Measurements from ENCODE around the gene ILF2.
A peak's percentile ranks its signal among the peaks of the same experiment; 100 is the strongest.

The ILF2 gene

DNA sequence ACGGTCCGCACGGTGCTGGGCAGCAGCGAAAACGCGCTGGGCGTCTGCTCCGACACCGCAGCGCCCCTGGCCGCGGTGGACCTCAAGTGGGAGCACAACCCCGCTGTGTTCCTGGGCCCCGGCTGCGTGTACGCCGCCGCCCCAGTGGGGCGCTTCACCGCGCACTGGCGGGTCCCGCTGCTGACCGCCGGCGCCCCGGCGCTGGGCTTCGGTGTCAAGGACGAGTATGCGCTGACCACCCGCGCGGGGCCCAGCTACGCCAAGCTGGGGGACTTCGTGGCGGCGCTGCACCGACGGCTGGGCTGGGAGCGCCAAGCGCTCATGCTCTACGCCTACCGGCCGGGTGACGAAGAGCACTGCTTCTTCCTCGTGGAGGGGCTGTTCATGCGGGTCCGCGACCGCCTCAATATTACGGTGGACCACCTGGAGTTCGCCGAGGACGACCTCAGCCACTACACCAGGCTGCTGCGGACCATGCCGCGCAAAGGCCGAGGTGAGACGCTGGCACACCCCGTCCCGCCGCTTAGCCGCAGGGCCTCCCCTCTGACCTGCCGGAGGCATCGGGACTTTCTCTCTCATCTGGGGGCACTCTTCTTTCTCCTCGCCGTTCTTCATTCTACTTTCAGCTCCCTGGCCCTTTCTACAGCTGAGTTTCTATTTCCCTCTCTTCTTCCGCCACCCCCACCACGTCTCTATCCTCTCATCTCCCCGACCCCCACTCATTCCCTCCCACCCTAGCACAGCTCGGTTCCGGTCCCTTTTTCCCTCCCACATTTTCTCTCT, 8.7 kb upstream of the ILF2 start:
- Histone ChIP-seq H2AFZ (ENCODE audit: low read depth, low read length) (no peak overlapping the region), H3K4me2 (ENCODE audit: insufficient read depth, low read length) (no peak overlapping the region), H3K9me3 (ENCODE audit: insufficient read depth, low read length, severe bottlenecking) (no peaks in the 10 kb centered on the region), H3K4me3 (ENCODE audit: low read depth in 1 of 2, low read length in 2 of 2) (no peak overlapping the region), H3K27ac (ENCODE audit: low read length) (no peak overlapping the region), H3K9ac (ENCODE audit: low read depth, low read length) (no peak overlapping the region), H3K4me1 (ENCODE audit: insufficient read depth, low read length) (no peaks in the 10 kb centered on the region), H4K20me1 (ENCODE audit: insufficient read depth, low read length) (no peaks in the 10 kb centered on the region), H3K36me3 (ENCODE audit: insufficient read depth, low read length) (no peaks in the 10 kb centered on the region), H3K27me3 (ENCODE audit: insufficient read depth, low read length, poor library complexity) (peaks cover 18% of the 10 kb centered on the region), H3K79me2 (ENCODE audit: insufficient read depth, low read length) (no peaks in the 10 kb centered on the region)
- TF ChIP-seq, protein P1, sequence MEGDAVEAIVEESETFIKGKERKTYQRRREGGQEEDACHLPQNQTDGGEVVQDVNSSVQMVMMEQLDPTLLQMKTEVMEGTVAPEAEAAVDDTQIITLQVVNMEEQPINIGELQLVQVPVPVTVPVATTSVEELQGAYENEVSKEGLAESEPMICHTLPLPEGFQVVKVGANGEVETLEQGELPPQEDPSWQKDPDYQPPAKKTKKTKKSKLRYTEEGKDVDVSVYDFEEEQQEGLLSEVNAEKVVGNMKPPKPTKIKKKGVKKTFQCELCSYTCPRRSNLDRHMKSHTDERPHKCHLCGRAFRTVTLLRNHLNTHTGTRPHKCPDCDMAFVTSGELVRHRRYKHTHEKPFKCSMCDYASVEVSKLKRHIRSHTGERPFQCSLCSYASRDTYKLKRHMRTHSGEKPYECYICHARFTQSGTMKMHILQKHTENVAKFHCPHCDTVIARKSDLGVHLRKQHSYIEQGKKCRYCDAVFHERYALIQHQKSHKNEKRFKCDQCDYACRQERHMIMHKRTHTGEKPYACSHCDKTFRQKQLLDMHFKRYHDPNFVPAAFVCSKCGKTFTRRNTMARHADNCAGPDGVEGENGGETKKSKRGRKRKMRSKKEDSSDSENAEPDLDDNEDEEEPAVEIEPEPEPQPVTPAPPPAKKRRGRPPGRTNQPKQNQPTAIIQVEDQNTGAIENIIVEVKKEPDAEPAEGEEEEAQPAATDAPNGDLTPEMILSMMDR (IDR thresholded peaks at IDR 0.05; ENCODE audit: borderline replicate concordance, extremely low read depth, low read length, poor library complexity, severe bottlenecking), result no peak
- no peak for TF ChIP-seq EZH2 (IDR thresholded peaks at IDR 0.05; ENCODE audit: borderline replicate concordance, low read depth, low read length, severe bottlenecking)
- DNase-seq (no peak), ATAC-seq (ENCODE audit: insufficient read depth, low read depth) (no peak)

DNA sequence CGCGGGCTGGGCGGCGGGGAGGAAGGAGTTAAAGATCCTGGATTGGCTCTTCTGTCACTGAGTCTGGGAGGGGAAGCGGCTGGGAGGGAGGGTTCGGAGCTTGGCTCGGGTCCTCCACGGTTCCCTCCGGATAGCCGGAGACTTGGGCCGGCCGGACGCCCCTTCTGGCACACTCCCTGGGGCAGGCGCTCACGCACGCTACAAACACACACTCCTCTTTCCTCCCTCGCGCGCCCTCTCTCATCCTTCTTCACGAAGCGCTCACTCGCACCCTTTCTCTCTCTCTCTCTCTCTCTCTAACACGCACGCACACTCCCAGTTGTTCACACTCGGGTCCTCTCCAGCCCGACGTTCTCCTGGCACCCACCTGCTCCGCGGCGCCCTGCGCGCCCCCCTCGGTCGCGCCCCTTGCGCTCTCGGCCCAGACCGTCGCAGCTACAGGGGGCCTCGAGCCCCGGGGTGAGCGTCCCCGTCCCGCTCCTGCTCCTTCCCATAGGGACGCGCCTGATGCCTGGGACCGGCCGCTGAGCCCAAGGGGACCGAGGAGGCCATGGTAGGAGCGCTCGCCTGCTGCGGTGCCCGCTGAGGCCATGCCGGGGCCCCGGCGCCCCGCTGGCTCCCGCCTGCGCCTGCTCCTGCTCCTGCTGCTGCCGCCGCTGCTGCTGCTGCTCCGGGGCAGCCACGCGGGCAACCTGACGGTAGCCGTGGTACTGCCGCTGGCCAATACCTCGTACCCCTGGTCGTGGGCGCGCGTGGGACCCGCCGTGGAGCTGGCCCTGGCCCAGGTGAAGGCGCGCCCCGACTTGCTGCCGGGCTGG, 7.9 kb upstream of the ILF2 start, which contains the start of gene NPR1:
NPR1 (plus strand) TSS at position 170 of the 818 bp plus-strand sequence; CDS start at position 591, 421 bp downstream.
- no peak within 1 kb of the TSS for H3K4me2 ChIP-seq (ENCODE audit: insufficient read depth, low read length)
- H3K9me3 ChIP-seq (ENCODE audit: insufficient read depth, low read length, severe bottlenecking), result no peaks in the 10 kb centered on the region
- H3K27ac ChIP-seq (ENCODE audit: low read length), result no peak within 1 kb of the TSS
- no peak within 1 kb of the TSS for H2AFZ ChIP-seq (ENCODE audit: low read depth, low read length)
- peaks cover 18% of the 10 kb centered on the region for H3K27me3 ChIP-seq (ENCODE audit: insufficient read depth, low read length, poor library complexity)
- H3K36me3 ChIP-seq (ENCODE audit: insufficient read depth, low read length), result no peaks in the 10 kb centered on the region
- no peak within 1 kb of the TSS for H3K9ac ChIP-seq (ENCODE audit: low read depth, low read length)
- H3K4me3 ChIP-seq (ENCODE audit: low read depth in 1 of 2, low read length in 2 of 2), result no peak within 1 kb of the TSS
- DNase-seq (no peak), ATAC-seq (ENCODE audit: insufficient read depth, low read depth) (no peak)
- no peaks in the 10 kb centered on the region for H3K79me2 ChIP-seq (ENCODE audit: insufficient read depth, low read length)
- no peaks in the 10 kb centered on the region for H4K20me1 ChIP-seq (ENCODE audit: insufficient read depth, low read length)
- no peak for TF ChIP-seq EZH2 (IDR thresholded peaks at IDR 0.05; ENCODE audit: borderline replicate concordance, low read depth, low read length, severe bottlenecking)
- TF ChIP-seq, protein P1 (IDR thresholded peaks at IDR 0.05; ENCODE audit: borderline replicate concordance, extremely low read depth, low read length, poor library complexity, severe bottlenecking), result no peak
- no peaks in the 10 kb centered on the region for H3K4me1 ChIP-seq (ENCODE audit: insufficient read depth, low read length)

DNA sequence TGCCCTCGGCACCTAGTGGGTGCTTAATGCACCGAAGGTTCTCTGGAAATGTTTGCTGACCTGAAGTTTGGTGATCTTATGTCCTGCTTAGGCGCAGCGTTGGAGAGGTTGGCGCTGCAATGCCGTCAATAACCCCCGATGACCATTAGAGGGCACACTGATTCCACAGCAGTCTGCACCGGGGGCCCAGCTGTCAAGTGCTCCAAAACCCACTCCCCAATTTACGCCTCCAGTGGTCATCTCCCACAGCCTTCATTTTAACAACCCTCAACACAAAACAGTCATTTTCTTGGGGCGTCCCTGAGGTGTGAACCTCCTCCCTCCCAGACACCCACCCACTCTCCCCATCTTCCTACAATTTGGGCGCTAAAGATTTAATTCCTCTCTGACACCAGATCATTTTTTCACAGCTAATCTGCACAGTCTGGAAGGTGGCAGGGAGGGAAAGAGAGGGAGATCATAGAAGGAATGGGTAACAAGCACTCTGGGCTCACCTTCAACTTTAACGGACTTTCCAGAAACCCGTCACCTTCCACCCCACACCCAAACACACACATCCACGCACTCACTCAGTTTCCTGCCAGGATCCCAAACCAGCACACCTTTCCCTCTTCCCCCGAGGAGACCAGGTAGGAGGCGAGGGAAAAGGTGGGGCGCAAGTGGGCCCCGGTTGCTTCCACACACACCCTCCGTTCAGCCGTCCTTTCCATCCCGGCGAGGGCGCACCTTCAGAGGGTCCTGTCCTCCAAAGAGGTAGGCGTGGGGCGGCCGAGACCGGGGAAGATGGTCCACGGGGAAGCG, 7.1 kb upstream of the ILF2 start:
- TF ChIP-seq, protein P1 (IDR thresholded peaks at IDR 0.05; ENCODE audit: borderline replicate concordance, extremely low read depth, low read length, poor library complexity, severe bottlenecking), result peak; percentile 93
- TF ChIP-seq EZH2 (IDR thresholded peaks at IDR 0.05; ENCODE audit: borderline replicate concordance, low read depth, low read length, severe bottlenecking), result no peak
- no peak overlapping the region for H3K9ac ChIP-seq (ENCODE audit: low read depth, low read length)
- no peaks in the 10 kb centered on the region for H3K4me1 ChIP-seq (ENCODE audit: insufficient read depth, low read length)
- no peak overlapping the region for H2AFZ ChIP-seq (ENCODE audit: low read depth, low read length)
- H3K79me2 ChIP-seq (ENCODE audit: insufficient read depth, low read length), result no peaks in the 10 kb centered on the region
- ATAC-seq (ENCODE audit: insufficient read depth, low read depth), result peak; percentile 87
- H4K20me1 ChIP-seq (ENCODE audit: insufficient read depth, low read length), result no peaks in the 10 kb centered on the region
- H3K36me3 ChIP-seq (ENCODE audit: insufficient read depth, low read length), result no peaks in the 10 kb centered on the region
- no peaks in the 10 kb centered on the region for H3K9me3 ChIP-seq (ENCODE audit: insufficient read depth, low read length, severe bottlenecking)
- H3K27ac ChIP-seq (ENCODE audit: low read length), result no peak overlapping the region
- DNase-seq, result peak; percentile 54
- no peak overlapping the region for H3K4me2 ChIP-seq (ENCODE audit: insufficient read depth, low read length)
- peaks cover 14% of the 10 kb centered on the region for H3K27me3 ChIP-seq (ENCODE audit: insufficient read depth, low read length, poor library complexity)
- H3K4me3 ChIP-seq (ENCODE audit: low read depth in 1 of 2, low read length in 2 of 2), result no peak overlapping the region

Measured in DND-41 (cell line).